GM18907 (cell line): Measurements from ENCODE around the gene RBM3.

Experiments
- ATAC-seq: cut with Tn5 transposase; IDR thresholded peaks from one replicate; pipeline ENCODE4 v1.9.1; 2021; ENCODE audit warnings: mild to moderate bottlenecking, moderate library complexity; ENCODE audit not compliant: unreplicated experiment

The RBM3 gene

DNA sequence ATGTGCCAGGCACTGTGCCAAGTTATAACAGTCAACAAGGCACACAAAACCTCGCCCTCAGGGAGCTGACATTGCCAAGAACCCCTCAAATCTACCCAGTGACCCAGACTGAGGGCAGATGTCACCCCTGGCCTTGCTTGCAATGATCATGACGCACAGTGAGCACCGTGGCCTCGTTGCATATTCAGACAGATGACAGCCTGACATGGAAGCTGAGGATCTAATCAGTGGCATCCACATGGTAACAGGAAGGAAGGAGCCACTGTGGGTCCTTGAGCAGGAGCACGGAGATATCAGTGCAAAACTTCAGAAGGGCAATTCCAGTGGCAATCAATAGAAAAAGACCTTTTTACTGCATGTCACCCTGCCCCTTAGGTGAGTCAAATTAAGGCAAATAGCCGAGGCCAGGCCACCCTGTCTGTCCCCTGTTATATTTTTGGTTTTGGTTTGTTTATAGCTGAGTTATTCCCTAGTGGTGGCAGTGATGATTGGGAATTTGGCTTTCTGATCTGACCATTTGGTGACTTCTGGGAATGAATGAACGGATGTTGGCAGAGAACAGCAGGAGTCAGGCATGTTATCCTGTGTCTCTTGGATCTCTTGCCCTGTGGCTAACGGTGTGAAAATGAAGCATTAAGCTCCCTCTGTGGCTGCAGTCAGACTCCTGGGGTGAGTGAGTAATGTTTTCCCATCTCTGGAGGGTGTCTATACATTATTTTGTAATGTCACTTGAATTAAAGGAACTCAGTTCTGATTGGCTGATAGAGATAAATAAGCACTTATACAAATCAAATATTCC, 43.5 kb downstream of the RBM3 start:
- no peak for ATAC-seq

DNA sequence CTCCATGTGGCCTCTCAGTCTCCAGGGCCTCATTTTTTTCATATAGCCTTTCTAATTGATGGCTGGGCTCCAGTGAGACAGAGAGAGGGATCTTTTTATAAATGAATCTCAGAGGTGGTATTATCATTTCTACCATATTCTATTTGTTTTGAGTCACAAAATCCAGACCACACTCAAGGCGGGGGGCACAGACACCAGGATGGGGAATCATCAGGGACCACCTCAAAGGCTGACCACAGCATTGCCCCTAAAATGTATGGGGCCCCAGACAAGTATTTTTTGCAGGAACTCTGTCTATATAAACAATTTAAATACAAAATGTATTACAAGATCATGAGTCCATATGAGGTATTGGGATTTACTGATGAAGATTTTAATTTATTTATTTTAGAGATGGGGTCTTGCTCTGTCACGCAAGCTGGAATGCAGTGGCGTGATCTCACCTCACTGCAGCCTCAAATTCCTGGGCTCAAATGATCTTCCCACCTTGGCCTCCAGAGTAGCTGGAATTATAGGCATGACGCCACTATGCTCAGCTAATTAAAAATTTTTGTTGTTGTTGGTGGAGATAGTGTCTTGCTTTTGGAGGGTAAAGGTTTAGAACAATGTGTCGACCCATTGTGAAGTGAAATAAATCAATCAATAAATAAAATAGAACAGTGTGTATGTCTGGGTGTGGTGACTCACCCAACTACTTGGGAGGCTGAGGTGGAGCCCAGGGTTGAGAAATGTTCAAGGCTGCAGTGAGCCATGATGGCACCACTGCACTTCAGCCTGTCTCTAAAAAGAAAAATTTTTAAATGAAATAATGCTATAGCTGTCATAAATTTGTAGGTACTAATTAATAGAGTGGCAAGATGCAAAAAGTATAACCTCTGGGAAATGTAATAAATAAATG, 52.4 kb downstream of the RBM3 start:
- ATAC-seq = no peak
